Trophoblast cell (in vitro differentiated cells and primary cell): ENCODE results near the gene PRTFDC1. TPM values are rescaled to one million over a fixed set of nuclear protein-coding genes. Genes with fewer than 3 reads are reported as not detected.

Experiments used
- DNase-seq, 2 donors: peaks; one replicate each; pipeline ENCODE4 v3.0.0-alpha.2; 2016
- H2AFZ ChIP-seq: 2 replicates; pipeline ENCODE4 v1.6.1; 2013; ENCODE audit warnings: low read length, moderate library complexity, mild to moderate bottlenecking; ENCODE audit not compliant: insufficient read depth, poor library complexity
- H2AK5ac ChIP-seq: 2 replicates; pipeline ENCODE4 v1.6.1; 2013; ENCODE audit warnings: mild to moderate bottlenecking, low read length
- H2BK120ac ChIP-seq: 2 replicates; pipeline ENCODE4 v1.6.1; 2013; ENCODE audit warnings: low read length, mild to moderate bottlenecking, moderate library complexity; ENCODE audit not compliant: insufficient read depth, poor library complexity
- H2BK12ac ChIP-seq: 2 replicates; pipeline ENCODE4 v1.6.1; 2013; ENCODE audit warnings: mild to moderate bottlenecking, low read length, moderate library complexity
- H2BK5ac ChIP-seq: 2 replicates; pipeline ENCODE4 v1.6.1; 2013; ENCODE audit warnings: low read length, low read depth, moderate library complexity, mild to moderate bottlenecking; ENCODE audit not compliant: poor library complexity
- H3K14ac ChIP-seq: 2 replicates; pipeline ENCODE4 v1.6.1; 2013; ENCODE audit warnings: mild to moderate bottlenecking, low read length
- H3K18ac ChIP-seq: 2 replicates; pipeline ENCODE4 v1.6.1; 2013; ENCODE audit warnings: mild to moderate bottlenecking, low read length
- H3K23ac ChIP-seq: 2 replicates; pipeline ENCODE4 v1.6.1; 2013; ENCODE audit warnings: low read length
- H3K27ac ChIP-seq: 2 replicates; pipeline ENCODE4 v1.5.1; 2013; ENCODE audit warnings: low read depth, mild to moderate bottlenecking, inconsistent platforms, low read length, moderate library complexity
- H3K27me3 ChIP-seq: 2 replicates; pipeline ENCODE4 v1.6.1; 2013; ENCODE audit warnings: inconsistent platforms, mild to moderate bottlenecking, low read length, moderate library complexity; ENCODE audit not compliant: insufficient read depth
- H3K36me3 ChIP-seq, 2 experiments: 1 replicate in 1 of 2; 2 replicates in 1 of 2; pipeline ENCODE4 v1.6.1; 2013; ENCODE audit warnings: low read length in 2 of 2, mild to moderate bottlenecking in 2 of 2, moderate library complexity in 1 of 2; ENCODE audit not compliant: insufficient read depth in 2 of 2, control insufficient read depth in 1 of 2
- H3K4ac ChIP-seq: 2 replicates; pipeline ENCODE4 v1.6.1; 2013; ENCODE audit warnings: low read depth, mild to moderate bottlenecking, low read length, moderate library complexity
- H3K4me1 ChIP-seq, 2 experiments: 1 replicate in 1 of 2; 2 replicates in 1 of 2; pipeline ENCODE4 v1.6.1; 2013; ENCODE audit warnings: low read length in 2 of 2, mild to moderate bottlenecking in 2 of 2, moderate library complexity in 1 of 2; ENCODE audit not compliant: insufficient read depth in 2 of 2, control insufficient read depth in 1 of 2
- H3K4me2 ChIP-seq: 2 replicates; pipeline ENCODE4 v1.6.1; 2013; ENCODE audit warnings: inconsistent platforms, mild to moderate bottlenecking, low read length, moderate library complexity
- H3K4me3 ChIP-seq: 2 replicates; pipeline ENCODE4 v1.5.1; 2013; ENCODE audit warnings: mild to moderate bottlenecking, low read depth, low read length, inconsistent platforms
- H3K79me1 ChIP-seq: one replicate; pipeline ENCODE4 v1.6.1; 2013; ENCODE audit warnings: low read length
- H3K79me2 ChIP-seq: 2 replicates; pipeline ENCODE4 v1.6.1; 2013; ENCODE audit warnings: low read length, mild to moderate bottlenecking; ENCODE audit not compliant: control insufficient read depth, insufficient read depth, poor library complexity
- H3K9ac ChIP-seq: 2 replicates; pipeline ENCODE4 v1.6.1; 2013; ENCODE audit warnings: mild to moderate bottlenecking, low read length
- H3K9me3 ChIP-seq: 2 replicates; pipeline ENCODE4 v1.6.1; 2013; ENCODE audit warnings: low read depth, mild to moderate bottlenecking, control low read depth, inconsistent platforms, low read length; ENCODE audit not compliant: insufficient read depth
- H4K12ac ChIP-seq: 2 replicates; pipeline ENCODE4 v1.6.1; 2013; ENCODE audit warnings: low read depth, mild to moderate bottlenecking, low read length, moderate library complexity
- H4K8ac ChIP-seq: 2 replicates; pipeline ENCODE4 v1.6.1; 2013; ENCODE audit warnings: low read depth, mild to moderate bottlenecking, low read length, moderate library complexity
- H4K91ac ChIP-seq: one replicate; pipeline ENCODE4 v1.6.1; 2013; ENCODE audit warnings: low read depth, mild to moderate bottlenecking, low read length, moderate library complexity
- WGBS: extraction: QIAGEN DNeasy Blood & Tissue Kit; methylation state at CpG from one replicate; pipeline ENCODE4 v1.1.7; 2013; ENCODE audit warnings: missing lambda C conversion rate; ENCODE audit not compliant: insufficient read length, insufficient coverage; ENCODE audit errors: extremely low coverage; 5-methylcytosine and 5-hydroxymethylcytosine counted together
- polyA plus RNA-seq: library from polyadenylated mRNA; stranded (reverse); fragments of 200-250 nt; gene quantifications from 2 replicates; pipeline ENCODE4 v1.2.3, GENCODE V29; 2013

PRTFDC1 gene
- 3.8 and 3.9 TPM in 2 replicates for polyA plus RNA-seq

GRCh38 chr10:24952143-24952706 lies at the start of gene PRTFDC1:
Gene PRTFDC1 (minus strand): TSS chr10:24952606. CDS start chr10:24952575, 31 bp downstream.
- no CpG with 5 or more reads among the region's 56 CpGs for WGBS

GRCh38 chr10:24998044-24998443 lies 45.6 kb upstream of the PRTFDC1 start:
- Histone ChIP-seq H2BK12ac (no peak overlapping the region), H3K14ac (no peak overlapping the region), H3K18ac (no peak overlapping the region), H2AFZ (no peak overlapping the region), H4K12ac (no peak overlapping the region), H4K8ac (no peak overlapping the region), H2BK120ac (no peak overlapping the region), H3K27ac (no peak overlapping the region), H2AK5ac (no peak overlapping the region), H3K36me3 (no peaks in the 10 kb centered on the region), H3K27me3 (no peaks in the 10 kb centered on the region), H3K79me2 (no peaks in the 10 kb centered on the region), H3K4me3 (no peak overlapping the region), H3K4me2 (no peak overlapping the region), H4K91ac (no peak overlapping the region), H3K79me1 (no peaks in the 10 kb centered on the region), H3K23ac (no peak overlapping the region), H2BK5ac (no peak overlapping the region), H3K9ac (no peak overlapping the region), H3K4me1 (no peaks in the 10 kb centered on the region), H3K4ac (no peak overlapping the region), H3K9me3 (no peaks in the 10 kb centered on the region)
- no peak for DNase-seq
- WGBS, result no CpG with 5 or more reads among the region's 3 CpGs

More at GRCh38 chr10:24952143-24952706, at the start of gene PRTFDC1:
- peak within 1 kb of the TSS; percentile 80 for H4K91ac ChIP-seq
- peak within 1 kb of the TSS; percentile 88 for H4K12ac ChIP-seq
- peak within 1 kb of the TSS; percentile 87 for H2AFZ ChIP-seq
- no peak within 1 kb of the TSS for H3K27ac ChIP-seq
- H3K4me2 ChIP-seq, result peak within 1 kb of the TSS; percentile 91
- H3K4ac ChIP-seq, result peak within 1 kb of the TSS; percentile 61
- peak within 1 kb of the TSS; percentile 89 for H3K18ac ChIP-seq
- peak within 1 kb of the TSS; percentile 80 for H3K9ac ChIP-seq
- peak within 1 kb of the TSS; percentile 80 for H3K4me3 ChIP-seq
- no peak within 1 kb of the TSS for H3K23ac ChIP-seq
- H3K9me3 ChIP-seq, result no peaks in the 10 kb centered on the region
- H3K27me3 ChIP-seq, result no peaks in the 10 kb centered on the region
- H3K79me1 ChIP-seq, result peaks cover 9% of the 10 kb centered on the region
- peak within 1 kb of the TSS; percentile 91 for H4K8ac ChIP-seq
- H2BK120ac ChIP-seq, result peak within 1 kb of the TSS; percentile 78
- H3K14ac ChIP-seq, result peak within 1 kb of the TSS; percentile 89
- peak within 1 kb of the TSS; percentile 31 for H2BK5ac ChIP-seq
- peaks cover 5% of the 10 kb centered on the region for H3K79me2 ChIP-seq
- H3K36me3 ChIP-seq, result no peaks in the 10 kb centered on the region
- H2BK12ac ChIP-seq, result no peak within 1 kb of the TSS
- H2AK5ac ChIP-seq, result peak within 1 kb of the TSS; percentile 39
- DNase-seq, result peak in 1 of 2 donors; percentile 21
- peaks cover 4 to 9% of the 10 kb centered on the region in 2 experiments for H3K4me1 ChIP-seq

GRCh38 chr10:24995072-24995471 lies 42.7 kb upstream of the PRTFDC1 start:
- no peak overlapping the region for H2AFZ ChIP-seq
- no peak overlapping the region for H3K27ac ChIP-seq
- no peak overlapping the region for H3K23ac ChIP-seq
- no peak for DNase-seq
- no peak overlapping the region for H3K4me2 ChIP-seq
- H3K14ac ChIP-seq, result no peak overlapping the region
- H2BK120ac ChIP-seq, result no peak overlapping the region
- H2AK5ac ChIP-seq, result no peak overlapping the region
- H3K9ac ChIP-seq, result no peak overlapping the region
- H3K4me1 ChIP-seq, result no peaks in the 10 kb centered on the region
- H2BK5ac ChIP-seq, result no peak overlapping the region
- no peaks in the 10 kb centered on the region for H3K36me3 ChIP-seq
- no peak overlapping the region for H3K18ac ChIP-seq
- H4K12ac ChIP-seq, result no peak overlapping the region
- H3K79me1 ChIP-seq, result no peaks in the 10 kb centered on the region
- no peak overlapping the region for H2BK12ac ChIP-seq
- no peaks in the 10 kb centered on the region for H3K9me3 ChIP-seq
- no peaks in the 10 kb centered on the region for H3K27me3 ChIP-seq
- no peak overlapping the region for H3K4ac ChIP-seq
- H4K91ac ChIP-seq, result no peak overlapping the region
- H3K4me3 ChIP-seq, result no peak overlapping the region
- no peak overlapping the region for H4K8ac ChIP-seq
- H3K79me2 ChIP-seq, result no peaks in the 10 kb centered on the region

GRCh38 chr10:24993237-24993958 lies 41.0 kb upstream of the PRTFDC1 start:
- no peak overlapping the region for H3K4me3 ChIP-seq
- WGBS, result no CpG with 5 or more reads among the region's 1 CpG

More at GRCh38 chr10:24993237-24993958, 41.0 kb upstream of the PRTFDC1 start:
- Histone ChIP-seq H2BK5ac (no peak overlapping the region), H3K79me2 (no peaks in the 10 kb centered on the region), H3K9ac (no peak overlapping the region), H3K4ac (no peak overlapping the region), H3K14ac (no peak overlapping the region), H4K12ac (no peak overlapping the region), H3K4me2 (no peak overlapping the region), H3K27ac (no peak overlapping the region), H3K9me3 (no peaks in the 10 kb centered on the region), H3K18ac (no peak overlapping the region), H4K8ac (no peak overlapping the region), H2AFZ (no peak overlapping the region), H3K36me3 (no peaks in the 10 kb centered on the region), H2BK120ac (no peak overlapping the region), H3K79me1 (no peaks in the 10 kb centered on the region), H3K23ac (no peak overlapping the region), H2BK12ac (no peak overlapping the region), H3K27me3 (no peaks in the 10 kb centered on the region), H4K91ac (no peak overlapping the region), H2AK5ac (no peak overlapping the region), H3K4me1 (no peaks in the 10 kb centered on the region)
- no peak for DNase-seq
